Fibroblast of the aortic adventitia (primary cell): ENCODE results near the gene GPC6. TPM values are rescaled to one million over a fixed set of nuclear protein-coding genes. Genes with fewer than 3 reads are reported as not detected.

Source experiments
- DNase-seq: peaks from one replicate; pipeline ENCODE4 v3.0.0-alpha.2; 2010; ENCODE audit warnings: low read depth
- H3K4me3 ChIP-seq: 2 replicates; pipeline ENCODE4 v1.5.1; 2011; ENCODE audit warnings: low read depth, mild to moderate bottlenecking, control low read depth, low read length, moderate library complexity
- CTCF ChIP-seq: IDR thresholded peaks from 2 replicates; pipeline ENCODE4 v1.5.1; 2011; ENCODE audit warnings: mild to moderate bottlenecking, low read length, control low read depth, inconsistent platforms; ENCODE audit not compliant: insufficient read depth
- total RNA-seq: library from RNA; depleted of rRNA; stranded (reverse); fragments of >200 nt; gene quantifications from 2 replicates; pipeline ENCODE4 v1.2.3, GENCODE V29; 2012; ENCODE audit warnings: low replicate concordance

GPC6 gene
- total RNA-seq, 1 donor = 92.6 TPM

DNA sequence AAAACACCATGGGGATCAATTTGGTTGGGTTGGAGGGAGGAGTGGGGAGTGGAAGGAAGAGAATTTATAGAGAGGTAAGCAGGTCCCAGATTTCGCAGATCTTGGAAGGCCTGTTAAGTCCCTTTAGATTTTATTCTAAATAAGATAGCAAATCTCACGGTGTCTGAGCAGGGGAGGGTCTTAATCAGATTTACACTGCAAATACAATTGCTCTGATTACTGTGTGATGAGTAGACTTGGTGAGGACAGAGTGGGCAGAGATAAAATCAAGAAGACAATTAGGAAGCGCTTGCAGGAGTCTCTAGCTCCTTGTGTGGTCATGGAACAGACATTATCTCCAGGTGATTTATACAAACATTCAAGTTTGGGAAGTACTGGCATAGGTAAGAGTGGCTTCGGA lies 126.0 kb downstream of the GPC6 start:
- no peak for DNase-seq
- no peak overlapping the region for H3K4me3 ChIP-seq
- no peak for TF ChIP-seq CTCF

GRCh38 chr13:93355094-93355493 lies 128.5 kb downstream of the GPC6 start:
- TF ChIP-seq CTCF = no peak
- no peak overlapping the region for H3K4me3 ChIP-seq
- DNase-seq = no peak

DNA sequence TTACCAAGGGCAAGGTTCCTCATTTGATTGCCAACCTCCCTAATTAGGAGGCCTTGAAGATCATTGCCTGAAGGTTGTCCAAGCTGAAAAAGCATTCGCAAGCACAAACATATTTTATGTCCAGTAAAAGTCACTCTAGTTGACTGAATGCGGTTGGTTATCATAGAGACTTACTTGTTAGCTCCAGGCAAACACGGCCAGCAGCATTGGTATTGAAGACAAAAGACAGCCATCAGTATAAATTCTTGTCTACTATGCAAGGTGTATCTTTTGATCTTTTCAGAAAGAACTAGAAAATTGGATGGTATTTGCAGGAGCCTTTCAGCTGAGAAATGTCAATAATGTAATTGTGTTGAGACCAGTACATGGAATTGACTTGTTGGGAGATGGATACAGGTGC lies 129.9 kb downstream of the GPC6 start:
- TF ChIP-seq CTCF = no peak
- no peak overlapping the region for H3K4me3 ChIP-seq
- no peak for DNase-seq

DNA sequence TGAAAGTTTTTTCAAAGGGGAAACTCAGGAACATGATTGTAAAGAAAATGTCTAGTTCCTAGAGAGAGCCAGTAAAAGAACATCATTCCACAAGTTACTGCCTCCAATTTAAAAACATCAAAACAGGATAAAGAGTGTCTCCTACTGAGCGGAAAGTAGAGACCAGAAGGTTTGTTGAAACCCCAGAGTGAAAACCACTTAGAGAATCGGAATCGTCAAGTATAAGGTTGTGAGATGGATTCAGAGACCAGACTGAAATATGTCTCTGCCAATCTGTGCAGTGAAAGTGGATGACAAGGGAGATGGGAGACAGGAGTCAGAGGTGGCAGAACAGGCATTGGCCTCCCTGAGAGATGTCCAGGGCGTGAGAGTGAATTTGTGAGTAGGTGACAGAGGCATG lies 133.4 kb downstream of the GPC6 start:
- H3K4me3 ChIP-seq = no peak overlapping the region
- DNase-seq = no peak
- TF ChIP-seq CTCF = no peak

DNA sequence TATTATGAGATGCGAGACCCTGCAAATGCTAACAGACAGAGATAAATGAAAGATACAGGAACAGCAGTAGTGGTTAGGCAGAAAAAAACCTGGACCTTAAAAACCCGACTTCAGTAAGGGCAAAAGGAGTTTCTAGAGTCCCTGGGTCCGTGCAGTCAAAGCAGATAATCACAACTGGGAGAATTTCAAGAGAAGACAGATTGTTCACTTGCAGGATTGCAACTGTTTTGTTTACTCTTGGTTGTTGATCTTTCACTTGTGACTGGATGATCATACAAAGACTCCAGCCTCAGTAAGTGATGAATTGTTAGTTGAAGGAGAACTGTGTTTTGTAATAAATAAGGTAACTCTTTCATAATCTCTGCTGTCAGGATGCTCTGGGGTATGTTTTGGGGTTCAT lies 135.1 kb downstream of the GPC6 start:
- TF ChIP-seq CTCF = no peak
- DNase-seq = no peak
- H3K4me3 ChIP-seq = no peak overlapping the region

DNA sequence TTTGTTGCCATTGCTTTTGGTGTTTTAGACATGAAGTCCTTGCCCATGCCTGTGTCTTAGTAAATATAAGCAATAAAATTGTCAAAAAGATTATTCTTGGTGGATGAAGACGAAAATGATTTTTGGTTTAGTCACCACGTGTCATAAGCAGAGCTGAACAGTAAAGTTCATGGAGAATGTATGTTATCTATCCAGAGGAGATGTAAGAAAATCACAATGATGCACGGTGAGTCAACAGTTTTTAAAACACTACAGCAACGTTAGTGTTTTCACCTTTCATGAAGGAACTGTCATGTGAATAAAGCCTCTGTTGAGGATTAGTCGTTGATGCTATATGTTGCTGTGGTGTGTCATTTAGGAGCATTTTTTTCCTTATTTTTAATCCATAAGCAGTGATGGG lies 137.6 kb downstream of the GPC6 start:
- H3K4me3 ChIP-seq = no peak overlapping the region
- peak; percentile 59 for DNase-seq
- TF ChIP-seq CTCF = no peak

DNA sequence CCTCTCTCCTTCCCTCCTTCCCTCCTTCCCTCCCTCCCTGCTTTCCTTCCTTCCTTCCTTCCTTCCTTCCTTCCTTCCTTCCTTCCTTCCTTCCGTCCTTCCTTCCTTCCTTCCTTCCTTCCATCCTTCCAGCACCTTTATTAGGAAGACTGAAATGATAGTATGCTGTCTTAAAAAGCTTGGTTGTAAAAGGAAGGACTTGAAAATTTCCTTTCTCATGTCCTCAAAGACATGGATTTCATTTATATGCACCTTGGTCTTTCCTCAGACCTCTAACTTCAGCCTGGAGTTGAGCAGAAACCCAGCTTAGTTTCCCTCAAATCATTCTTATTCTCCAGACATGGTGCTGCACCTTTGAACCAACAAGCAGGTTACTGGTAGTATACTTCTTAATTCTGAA lies 141.7 kb downstream of the GPC6 start:
- TF ChIP-seq CTCF = no peak
- no peak overlapping the region for H3K4me3 ChIP-seq
- DNase-seq = no peak
